HEK293 (cell line): Measurements from ENCODE around the gene MAPKAPK3.

Experiments used
- GFI1B ChIP-seq: fragments of 450-650 bp; formaldehyde crosslinking; IDR thresholded peaks from 2 replicates; pipeline ENCODE4 v1.5.1; 2016; ENCODE audit warnings: missing biosample characterization, missing genetic modification characterization
- GLIS1 ChIP-seq: fragments of 450-650 bp; formaldehyde crosslinking; IDR thresholded peaks from 2 replicates; pipeline ENCODE4 v1.5.1; 2016; ENCODE audit warnings: missing biosample characterization, missing genetic modification characterization
- KLF10 ChIP-seq: fragments of 450-650 bp; IDR thresholded peaks from 2 replicates; pipeline ENCODE4 v1.5.1; 2018; ENCODE audit warnings: missing biosample characterization, mild to moderate bottlenecking, missing genetic modification characterization
- KLF8 ChIP-seq: fragments of 450-650 bp; formaldehyde crosslinking; IDR thresholded peaks from 2 replicates; pipeline ENCODE4 v1.5.1; 2016; ENCODE audit warnings: missing biosample characterization, missing genetic modification characterization
- ZBTB20 ChIP-seq: fragments of 450-650 bp; formaldehyde crosslinking; IDR thresholded peaks from 2 replicates; pipeline ENCODE4 v1.5.1; 2016; ENCODE audit warnings: missing biosample characterization, missing genetic modification characterization
- ZBTB26 ChIP-seq: fragments of 450-650 bp; formaldehyde crosslinking; optimal IDR thresholded peaks from 2 replicates; pipeline ENCODE3; 2016; ENCODE audit warnings: missing biosample characterization, mild to moderate bottlenecking, missing genetic modification characterization
- ZBTB8A ChIP-seq: fragments of 450-650 bp; formaldehyde crosslinking; IDR thresholded peaks from 2 replicates; pipeline ENCODE4 v1.5.1; 2016; ENCODE audit warnings: missing biosample characterization, missing genetic modification characterization
- ZNF175 ChIP-seq: fragments of 450-650 bp; formaldehyde crosslinking; IDR thresholded peaks from 2 replicates; pipeline ENCODE4 v1.5.1; 2016; ENCODE audit warnings: missing biosample characterization, missing genetic modification characterization
- ZNF239 ChIP-seq: fragments of 450-650 bp; formaldehyde crosslinking; IDR thresholded peaks from 2 replicates; pipeline ENCODE4 v1.5.1; 2016; ENCODE audit warnings: missing biosample characterization, missing genetic modification characterization
- ZNF398 ChIP-seq: fragments of 450-650 bp; formaldehyde crosslinking; IDR thresholded peaks from 2 replicates; pipeline ENCODE4 v1.5.1; 2017; ENCODE audit warnings: missing biosample characterization, missing genetic modification characterization
- ZNF433 ChIP-seq: fragments of 450-650 bp; formaldehyde crosslinking; IDR thresholded peaks from 2 replicates; pipeline ENCODE4 v1.5.1; 2016; ENCODE audit warnings: missing biosample characterization, missing genetic modification characterization, low read depth
- ZNF48 ChIP-seq: fragments of 450-650 bp; formaldehyde crosslinking; IDR thresholded peaks from 2 replicates; pipeline ENCODE4 v1.5.1; 2016; ENCODE audit warnings: missing biosample characterization, missing genetic modification characterization
- ZNF580 ChIP-seq: fragments of 450-650 bp; formaldehyde crosslinking; IDR thresholded peaks from 2 replicates; pipeline ENCODE4 v1.5.1; 2016; ENCODE audit warnings: missing biosample characterization, missing genetic modification characterization
- ZNF596 ChIP-seq: fragments of 450-650 bp; IDR thresholded peaks from 2 replicates; pipeline ENCODE4 v1.5.0; 2018; ENCODE audit warnings: missing biosample characterization, mild to moderate bottlenecking, missing genetic modification characterization, moderate library complexity
- ZNF629 ChIP-seq: fragments of 450-650 bp; formaldehyde crosslinking; IDR thresholded peaks from 2 replicates; pipeline ENCODE4 v1.5.1; 2017; ENCODE audit warnings: missing biosample characterization, missing genetic modification characterization
- ZNF660 ChIP-seq: fragments of 450-650 bp; IDR thresholded peaks from 2 replicates; pipeline ENCODE4 v1.5.1; 2018; ENCODE audit warnings: missing biosample characterization, mild to moderate bottlenecking, missing genetic modification characterization
- ZNF76 ChIP-seq: fragments of 450-650 bp; formaldehyde crosslinking; IDR thresholded peaks from 2 replicates; pipeline ENCODE4; 2016; ENCODE audit warnings: low read depth, missing biosample characterization, missing genetic modification characterization, borderline replicate concordance
- ZNF776 ChIP-seq: fragments of 450-650 bp; formaldehyde crosslinking; IDR thresholded peaks from 2 replicates; pipeline ENCODE4 v1.5.0; 2017; ENCODE audit warnings: missing biosample characterization, missing genetic modification characterization, borderline replicate concordance
- ZNF837 ChIP-seq: fragments of 450-650 bp; formaldehyde crosslinking; IDR thresholded peaks from 2 replicates; pipeline ENCODE4 v1.5.1; 2016; ENCODE audit warnings: missing biosample characterization, missing genetic modification characterization
- TF ChIP-seq, protein P1 (sequence below): fragments of 450-650 bp; formaldehyde crosslinking; IDR thresholded peaks from 2 replicates; pipeline ENCODE4 v1.5.1; 2016; ENCODE audit warnings: missing biosample characterization, missing genetic modification characterization
- TF ChIP-seq, protein P2 (sequence below): fragments of 450-650 bp; formaldehyde crosslinking; conservative IDR thresholded peaks from 2 replicates; pipeline ENCODE4 v1.5.1; 2016; ENCODE audit warnings: low read depth, missing biosample characterization, missing genetic modification characterization
- TF ChIP-seq, protein P3 (sequence below): fragments of 450-650 bp; formaldehyde crosslinking; IDR thresholded peaks from 2 replicates; pipeline ENCODE4 v1.5.1; 2016; ENCODE audit warnings: missing biosample characterization, missing genetic modification characterization
- TF ChIP-seq, protein P4 (sequence below): fragments of 450-650 bp; IDR thresholded peaks from 2 replicates; pipeline ENCODE4 v1.5.1; 2018; ENCODE audit warnings: missing biosample characterization, mild to moderate bottlenecking, missing genetic modification characterization
- TF ChIP-seq, protein P5 (sequence below): fragments of 450-650 bp; formaldehyde crosslinking; IDR thresholded peaks from 2 replicates; pipeline ENCODE4 v1.5.1; 2017; ENCODE audit warnings: missing biosample characterization, missing genetic modification characterization

MAPKAPK3 gene

GRCh38 chr3:50616003-50616769 is 765 bp upstream of the MAPKAPK3 start (continued):
- TF ChIP-seq, protein P1, sequence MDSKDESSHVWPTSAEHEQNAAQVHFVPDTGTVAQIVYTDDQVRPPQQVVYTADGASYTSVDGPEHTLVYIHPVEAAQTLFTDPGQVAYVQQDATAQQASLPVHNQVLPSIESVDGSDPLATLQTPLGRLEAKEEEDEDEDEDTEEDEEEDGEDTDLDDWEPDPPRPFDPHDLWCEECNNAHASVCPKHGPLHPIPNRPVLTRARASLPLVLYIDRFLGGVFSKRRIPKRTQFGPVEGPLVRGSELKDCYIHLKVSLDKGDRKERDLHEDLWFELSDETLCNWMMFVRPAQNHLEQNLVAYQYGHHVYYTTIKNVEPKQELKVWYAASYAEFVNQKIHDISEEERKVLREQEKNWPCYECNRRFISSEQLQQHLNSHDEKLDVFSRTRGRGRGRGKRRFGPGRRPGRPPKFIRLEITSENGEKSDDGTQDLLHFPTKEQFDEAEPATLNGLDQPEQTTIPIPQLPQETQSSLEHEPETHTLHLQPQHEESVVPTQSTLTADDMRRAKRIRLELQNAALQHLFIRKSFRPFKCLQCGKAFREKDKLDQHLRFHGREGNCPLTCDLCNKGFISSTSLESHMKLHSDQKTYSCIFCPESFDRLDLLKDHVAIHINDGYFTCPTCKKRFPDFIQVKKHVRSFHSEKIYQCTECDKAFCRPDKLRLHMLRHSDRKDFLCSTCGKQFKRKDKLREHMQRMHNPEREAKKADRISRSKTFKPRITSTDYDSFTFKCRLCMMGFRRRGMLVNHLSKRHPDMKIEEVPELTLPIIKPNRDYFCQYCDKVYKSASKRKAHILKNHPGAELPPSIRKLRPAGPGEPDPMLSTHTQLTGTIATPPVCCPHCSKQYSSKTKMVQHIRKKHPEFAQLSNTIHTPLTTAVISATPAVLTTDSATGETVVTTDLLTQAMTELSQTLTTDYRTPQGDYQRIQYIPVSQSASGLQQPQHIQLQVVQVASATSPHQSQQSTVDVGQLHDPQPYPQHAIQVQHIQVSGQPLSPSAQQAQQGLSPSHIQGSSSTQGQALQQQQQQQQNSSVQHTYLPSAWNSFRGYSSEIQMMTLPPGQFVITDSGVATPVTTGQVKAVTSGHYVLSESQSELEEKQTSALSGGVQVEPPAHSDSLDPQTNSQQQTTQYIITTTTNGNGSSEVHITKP (tag by site-specific recombination): 0 out of 2 replicates have a peak, but pooled peaks have one; percentile 15
- TF ChIP-seq ZNF580 (tag by site-specific recombination): no peak
- no peak for TF ChIP-seq ZBTB8A
- TF ChIP-seq, protein P2, sequence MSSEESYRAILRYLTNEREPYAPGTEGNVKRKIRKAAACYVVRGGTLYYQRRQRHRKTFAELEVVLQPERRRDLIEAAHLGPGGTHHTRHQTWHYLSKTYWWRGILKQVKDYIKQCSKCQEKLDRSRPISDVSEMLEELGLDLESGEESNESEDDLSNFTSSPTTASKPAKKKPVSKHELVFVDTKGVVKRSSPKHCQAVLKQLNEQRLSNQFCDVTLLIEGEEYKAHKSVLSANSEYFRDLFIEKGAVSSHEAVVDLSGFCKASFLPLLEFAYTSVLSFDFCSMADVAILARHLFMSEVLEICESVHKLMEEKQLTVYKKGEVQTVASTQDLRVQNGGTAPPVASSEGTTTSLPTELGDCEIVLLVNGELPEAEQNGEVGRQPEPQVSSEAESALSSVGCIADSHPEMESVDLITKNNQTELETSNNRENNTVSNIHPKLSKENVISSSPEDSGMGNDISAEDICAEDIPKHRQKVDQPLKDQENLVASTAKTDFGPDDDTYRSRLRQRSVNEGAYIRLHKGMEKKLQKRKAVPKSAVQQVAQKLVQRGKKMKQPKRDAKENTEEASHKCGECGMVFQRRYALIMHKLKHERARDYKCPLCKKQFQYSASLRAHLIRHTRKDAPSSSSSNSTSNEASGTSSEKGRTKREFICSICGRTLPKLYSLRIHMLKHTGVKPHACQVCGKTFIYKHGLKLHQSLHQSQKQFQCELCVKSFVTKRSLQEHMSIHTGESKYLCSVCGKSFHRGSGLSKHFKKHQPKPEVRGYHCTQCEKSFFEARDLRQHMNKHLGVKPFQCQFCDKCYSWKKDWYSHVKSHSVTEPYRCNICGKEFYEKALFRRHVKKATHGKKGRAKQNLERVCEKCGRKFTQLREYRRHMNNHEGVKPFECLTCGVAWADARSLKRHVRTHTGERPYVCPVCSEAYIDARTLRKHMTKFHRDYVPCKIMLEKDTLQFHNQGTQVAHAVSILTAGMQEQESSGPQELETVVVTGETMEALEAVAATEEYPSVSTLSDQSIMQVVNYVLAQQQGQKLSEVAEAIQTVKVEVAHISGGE (tag by site-specific recombination): peak; percentile 31; the same call in 1 of the 2 replicates
- TF ChIP-seq ZNF776 (tag by site-specific recombination): no peak
- TF ChIP-seq ZNF48 (tag by site-specific recombination): no peak
- TF ChIP-seq ZNF398 (tag by site-specific recombination): no peak
- peak; percentile 45 for TF ChIP-seq ZNF660 (tag by site-specific recombination)
- peak; percentile 17 for TF ChIP-seq KLF8 (tag by site-specific recombination)
- TF ChIP-seq ZNF239: no peak
- TF ChIP-seq ZNF433 (tag by site-specific recombination): no peak
- no peak for TF ChIP-seq ZNF596 (tag by site-specific recombination)
- TF ChIP-seq GLIS1 (tag by site-specific recombination): no peak
- no peak for TF ChIP-seq GFI1B (tag by site-specific recombination)
- peak; percentile 15; the same call in 1 of the 2 replicates for TF ChIP-seq ZNF629
- TF ChIP-seq, protein P3, sequence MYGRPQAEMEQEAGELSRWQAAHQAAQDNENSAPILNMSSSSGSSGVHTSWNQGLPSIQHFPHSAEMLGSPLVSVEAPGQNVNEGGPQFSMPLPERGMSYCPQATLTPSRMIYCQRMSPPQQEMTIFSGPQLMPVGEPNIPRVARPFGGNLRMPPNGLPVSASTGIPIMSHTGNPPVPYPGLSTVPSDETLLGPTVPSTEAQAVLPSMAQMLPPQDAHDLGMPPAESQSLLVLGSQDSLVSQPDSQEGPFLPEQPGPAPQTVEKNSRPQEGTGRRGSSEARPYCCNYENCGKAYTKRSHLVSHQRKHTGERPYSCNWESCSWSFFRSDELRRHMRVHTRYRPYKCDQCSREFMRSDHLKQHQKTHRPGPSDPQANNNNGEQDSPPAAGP (tag by site-specific recombination): 0 out of 2 replicates have a peak, but pooled peaks have one; percentile 6
- TF ChIP-seq, protein P4, sequence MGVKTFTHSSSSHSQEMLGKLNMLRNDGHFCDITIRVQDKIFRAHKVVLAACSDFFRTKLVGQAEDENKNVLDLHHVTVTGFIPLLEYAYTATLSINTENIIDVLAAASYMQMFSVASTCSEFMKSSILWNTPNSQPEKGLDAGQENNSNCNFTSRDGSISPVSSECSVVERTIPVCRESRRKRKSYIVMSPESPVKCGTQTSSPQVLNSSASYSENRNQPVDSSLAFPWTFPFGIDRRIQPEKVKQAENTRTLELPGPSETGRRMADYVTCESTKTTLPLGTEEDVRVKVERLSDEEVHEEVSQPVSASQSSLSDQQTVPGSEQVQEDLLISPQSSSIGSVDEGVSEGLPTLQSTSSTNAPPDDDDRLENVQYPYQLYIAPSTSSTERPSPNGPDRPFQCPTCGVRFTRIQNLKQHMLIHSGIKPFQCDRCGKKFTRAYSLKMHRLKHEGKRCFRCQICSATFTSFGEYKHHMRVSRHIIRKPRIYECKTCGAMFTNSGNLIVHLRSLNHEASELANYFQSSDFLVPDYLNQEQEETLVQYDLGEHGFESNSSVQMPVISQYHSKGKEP: no peak
- no peak for TF ChIP-seq ZNF175
- TF ChIP-seq ZBTB26: no peak
- no peak; the same call in 1 of the 2 replicates for TF ChIP-seq ZBTB20 (tag by site-specific recombination)
- no peak for TF ChIP-seq ZNF76 (tag by site-specific recombination)
- TF ChIP-seq KLF10 (tag by site-specific recombination): peak; percentile 20; the same call in 1 of the 2 replicates
- TF ChIP-seq, protein P5, sequence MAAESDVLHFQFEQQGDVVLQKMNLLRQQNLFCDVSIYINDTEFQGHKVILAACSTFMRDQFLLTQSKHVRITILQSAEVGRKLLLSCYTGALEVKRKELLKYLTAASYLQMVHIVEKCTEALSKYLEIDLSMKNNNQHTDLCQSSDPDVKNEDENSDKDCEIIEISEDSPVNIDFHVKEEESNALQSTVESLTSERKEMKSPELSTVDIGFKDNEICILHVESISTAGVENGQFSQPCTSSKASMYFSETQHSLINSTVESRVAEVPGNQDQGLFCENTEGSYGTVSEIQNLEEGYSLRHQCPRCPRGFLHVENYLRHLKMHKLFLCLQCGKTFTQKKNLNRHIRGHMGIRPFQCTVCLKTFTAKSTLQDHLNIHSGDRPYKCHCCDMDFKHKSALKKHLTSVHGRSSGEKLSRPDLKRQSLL (tag by site-specific recombination): peak; percentile 73
- TF ChIP-seq ZNF837: no peak
- TF ChIP-seq, all 188 proteins: peak for 18
